Large intestine (tissue), 3 donors: ENCODE data around the gene CIAO2A. TPM values are rescaled to one million over a fixed set of nuclear protein-coding genes. Genes with fewer than 3 reads are reported as not detected.

ENCODE experiments used
- DNase-seq, 2 donors: peaks; one replicate each; pipeline versions ENCODE4 v3.0.0 to v3.0.0-alpha.2; 2013
- H3K27ac ChIP-seq: one replicate; pipeline ENCODE4 v1.5.1; 2013; ENCODE audit warnings: low read length
- H3K27me3 ChIP-seq: 2 replicates; pipeline ENCODE4 v1.6.1; 2013; ENCODE audit warnings: low read length; ENCODE audit not compliant: control insufficient read depth, insufficient read depth
- H3K36me3 ChIP-seq: 2 replicates; pipeline ENCODE4 v1.6.1; 2013; ENCODE audit warnings: low read length; ENCODE audit not compliant: control insufficient read depth, insufficient read depth
- H3K4me1 ChIP-seq: one replicate; pipeline ENCODE4 v1.6.1; 2013; ENCODE audit warnings: low read length; ENCODE audit not compliant: control insufficient read depth, insufficient read depth
- H3K4me3 ChIP-seq: one replicate; pipeline ENCODE4 v1.5.1; 2013; ENCODE audit warnings: low read length
- H3K9me3 ChIP-seq: one replicate; pipeline ENCODE4 v1.6.1; 2013; ENCODE audit warnings: mild to moderate bottlenecking, low read depth, low read length, moderate library complexity; ENCODE audit not compliant: control insufficient read depth
- WGBS: methylation state at CpG from one replicate; pipeline ENCODE4 v1.1.5; 2013; ENCODE audit warnings: low lambda C conversion rate; ENCODE audit not compliant: insufficient coverage; 5-methylcytosine and 5-hydroxymethylcytosine counted together
- polyA plus RNA-seq: library from polyadenylated mRNA; unstranded; fragments of 120-200 nt; gene quantifications from one replicate; pipeline ENCODE4 v1.2.1, GENCODE V29; 2013

Gene CIAO2A
- polyA plus RNA-seq, 1 donor: 99.9 TPM

DNA sequence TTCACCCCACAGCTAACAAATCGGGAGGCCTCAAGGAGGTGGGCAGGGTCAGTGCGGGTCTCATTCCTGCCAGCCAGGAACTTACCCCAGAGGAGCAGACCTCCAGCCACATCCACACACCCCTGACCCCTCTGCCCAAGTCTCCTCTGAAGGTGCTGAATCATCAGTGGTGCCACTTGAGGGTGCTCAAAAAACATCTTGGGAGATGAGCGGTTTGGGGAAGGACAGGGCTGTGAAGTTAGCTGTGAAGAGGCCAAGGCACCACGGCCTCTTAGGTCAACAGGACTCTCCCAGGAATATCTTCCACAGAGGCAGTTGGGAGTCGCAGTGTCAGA is 48.6 kb downstream of the CIAO2A start:
- Histone ChIP-seq H3K36me3 (no peaks in the 10 kb centered on the region), H3K9me3 (no peaks in the 10 kb centered on the region), H3K4me1 (peaks cover 15% of the 10 kb centered on the region), H3K27me3 (no peaks in the 10 kb centered on the region), H3K27ac (no peak overlapping the region), H3K4me3 (no peak overlapping the region)
- no peak for DNase-seq
- WGBS: no CpG with 5 or more reads among the region's 5 CpGs

DNA sequence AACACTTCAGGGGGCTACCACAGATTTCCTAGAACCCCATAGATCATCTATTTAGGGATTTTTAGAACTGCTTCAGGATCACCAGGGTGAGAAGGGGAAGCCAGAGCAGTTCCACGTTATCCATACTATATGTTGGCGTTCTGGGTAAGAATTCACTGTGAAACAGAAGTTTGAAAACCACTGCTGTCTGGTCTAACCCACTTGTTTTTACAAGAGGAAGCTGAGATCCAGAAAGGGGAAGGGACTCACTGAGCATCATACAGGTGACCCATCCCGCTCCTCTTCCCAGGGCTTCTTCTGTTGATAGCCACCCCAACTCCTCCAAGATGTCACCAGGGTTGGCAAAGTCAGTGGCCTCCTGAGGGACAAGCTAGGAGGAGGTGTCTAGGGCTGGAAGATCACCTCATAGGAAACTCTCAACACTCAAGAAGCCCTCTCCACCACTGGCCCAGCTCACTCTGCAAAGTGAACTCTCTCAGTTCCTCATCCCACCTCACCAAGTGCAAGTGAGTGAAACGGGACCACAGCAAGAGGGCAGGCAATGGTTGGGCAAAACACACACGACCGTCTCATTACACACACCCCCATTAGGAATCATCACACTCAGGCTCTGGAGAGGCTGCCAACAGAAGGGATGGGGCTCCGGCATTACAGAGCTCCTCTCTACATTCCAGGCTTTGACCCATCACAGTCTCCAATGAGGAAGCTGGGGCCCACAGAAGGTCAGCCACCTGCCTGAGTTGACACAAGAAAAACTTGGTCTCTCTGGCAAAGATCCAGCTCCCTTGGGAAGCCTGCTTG is 49.1 kb downstream of the CIAO2A start:
- WGBS: no CpG with 5 or more reads among the region's 7 CpGs
- no peaks in the 10 kb centered on the region for H3K9me3 ChIP-seq
- H3K4me1 ChIP-seq: peaks cover 15% of the 10 kb centered on the region
- H3K27me3 ChIP-seq: no peaks in the 10 kb centered on the region
- H3K36me3 ChIP-seq: peaks cover 4% of the 10 kb centered on the region
- DNase-seq: peak in 1 of 2 donors; percentile 54
- H3K27ac ChIP-seq: no peak overlapping the region
- H3K4me3 ChIP-seq: no peak overlapping the region

DNA sequence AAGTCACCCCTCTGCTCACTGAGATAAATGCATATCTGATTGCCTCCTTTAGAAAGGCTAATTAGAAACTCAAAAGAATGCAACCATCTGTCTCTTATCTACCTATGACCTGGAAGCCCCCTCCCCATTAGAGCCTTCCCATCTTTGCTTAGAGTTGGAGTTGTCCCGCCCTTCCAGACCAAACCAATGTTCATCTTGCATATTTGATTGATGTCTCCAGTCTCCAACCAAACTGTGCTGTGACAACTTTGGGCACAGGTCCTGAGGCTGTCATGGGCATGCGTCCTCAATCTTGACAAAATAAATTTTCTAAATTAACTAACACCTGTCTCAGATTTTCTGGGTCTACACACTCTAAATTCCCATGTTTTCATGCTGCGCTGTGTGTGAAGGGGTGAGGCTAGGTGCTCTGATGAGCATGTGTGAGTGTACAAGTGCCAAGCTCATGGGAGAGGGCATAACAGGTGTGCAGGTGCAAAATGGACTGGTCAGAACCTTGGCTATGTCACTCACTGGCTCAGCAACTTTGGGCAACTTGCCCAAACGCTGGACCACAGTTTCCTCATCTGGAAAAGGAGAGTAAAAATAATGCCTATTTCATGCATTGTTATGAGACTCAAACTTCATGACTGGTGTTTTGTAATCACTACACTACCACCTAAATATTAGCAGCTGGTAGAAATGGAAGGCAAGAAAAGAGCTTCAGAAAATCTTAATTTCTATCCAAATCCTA is 54.6 kb downstream of the CIAO2A start:
- Histone ChIP-seq H3K36me3 (peaks cover 20% of the 10 kb centered on the region), H3K27ac (no peak overlapping the region), H3K4me1 (no peaks in the 10 kb centered on the region), H3K27me3 (no peaks in the 10 kb centered on the region), H3K9me3 (no peaks in the 10 kb centered on the region), H3K4me3 (no peak overlapping the region)
- WGBS: no CpG with 5 or more reads among the region's 4 CpGs
- no peak for DNase-seq

DNA sequence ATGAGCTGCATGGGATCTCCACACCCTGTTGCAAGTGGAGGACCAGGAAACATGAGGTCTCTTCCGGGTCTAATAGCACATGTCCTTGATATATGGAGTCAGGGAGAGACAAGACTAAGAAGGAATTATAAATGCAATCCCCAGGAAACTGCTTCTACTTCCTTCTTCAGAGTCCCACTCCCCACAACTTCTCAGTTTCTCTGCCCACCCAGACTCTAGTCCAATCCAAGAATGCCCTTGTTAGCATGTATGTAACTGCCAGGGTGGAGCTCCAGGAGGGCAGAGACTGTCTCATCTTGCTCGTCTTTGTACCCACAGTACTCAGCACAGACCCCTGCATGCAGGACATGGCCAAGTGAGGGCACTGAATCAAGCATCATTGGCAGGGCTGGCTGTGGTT is 55.7 kb downstream of the CIAO2A start:
- Histone ChIP-seq H3K36me3 (peaks cover 20% of the 10 kb centered on the region), H3K9me3 (no peaks in the 10 kb centered on the region), H3K4me1 (no peaks in the 10 kb centered on the region), H3K27me3 (no peaks in the 10 kb centered on the region), H3K4me3 (no peak overlapping the region), H3K27ac (no peak overlapping the region)
- WGBS: no CpG with 5 or more reads among the region's 2 CpGs
- no peak for DNase-seq

DNA sequence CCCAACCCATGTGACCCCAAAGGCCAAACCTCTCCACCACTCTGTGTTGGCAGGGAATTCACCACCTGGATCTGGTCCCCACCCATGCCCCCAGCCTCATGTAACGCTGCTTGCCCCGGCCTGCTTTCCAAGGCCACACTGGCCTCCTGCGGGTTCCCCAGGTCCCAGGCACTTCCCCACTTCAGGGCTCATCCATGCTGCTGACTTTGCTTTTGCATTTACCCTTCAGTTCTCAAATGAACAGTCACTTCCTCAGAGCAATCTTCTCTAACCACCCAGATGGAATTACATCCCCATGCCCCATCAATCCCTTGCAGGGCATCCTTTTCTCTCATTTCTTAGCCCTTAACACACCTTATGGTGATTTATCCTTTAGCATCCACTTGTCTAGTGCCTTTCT is 56.5 kb downstream of the CIAO2A start:
- Histone ChIP-seq H3K36me3 (peaks cover 20% of the 10 kb centered on the region), H3K27me3 (no peaks in the 10 kb centered on the region), H3K9me3 (no peaks in the 10 kb centered on the region), H3K4me3 (no peak overlapping the region), H3K4me1 (no peaks in the 10 kb centered on the region), H3K27ac (no peak overlapping the region)
- no peak for DNase-seq
- WGBS: 100% methylated on average over 2 of the region's 3 CpGs

DNA sequence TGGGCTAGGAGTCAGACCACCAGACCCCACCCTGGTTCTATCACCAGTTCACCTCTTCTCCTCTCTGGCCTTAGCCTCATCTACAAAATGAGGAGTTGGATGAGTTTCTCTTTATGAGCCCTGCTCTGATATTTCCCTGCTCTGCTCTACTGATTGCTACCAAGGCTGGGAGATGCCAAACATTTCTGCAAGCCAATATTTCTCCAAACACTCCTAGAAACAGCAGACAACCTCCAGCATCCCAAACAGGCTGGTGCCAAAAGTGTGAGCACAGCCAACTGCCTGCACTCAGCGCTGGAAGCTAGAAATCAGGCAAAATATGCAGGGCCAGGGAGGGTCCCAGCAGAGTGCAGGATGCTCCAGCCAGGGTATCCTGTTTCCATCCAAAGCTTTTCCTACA is 58.1 kb downstream of the CIAO2A start:
- Histone ChIP-seq H3K9me3 (no peaks in the 10 kb centered on the region), H3K4me3 (no peak overlapping the region), H3K4me1 (no peaks in the 10 kb centered on the region), H3K36me3 (peaks cover 20% of the 10 kb centered on the region), H3K27ac (no peak overlapping the region), H3K27me3 (no peaks in the 10 kb centered on the region)
- WGBS: no CpG with 5 or more reads among the region's 1 CpG
- no peak for DNase-seq

DNA sequence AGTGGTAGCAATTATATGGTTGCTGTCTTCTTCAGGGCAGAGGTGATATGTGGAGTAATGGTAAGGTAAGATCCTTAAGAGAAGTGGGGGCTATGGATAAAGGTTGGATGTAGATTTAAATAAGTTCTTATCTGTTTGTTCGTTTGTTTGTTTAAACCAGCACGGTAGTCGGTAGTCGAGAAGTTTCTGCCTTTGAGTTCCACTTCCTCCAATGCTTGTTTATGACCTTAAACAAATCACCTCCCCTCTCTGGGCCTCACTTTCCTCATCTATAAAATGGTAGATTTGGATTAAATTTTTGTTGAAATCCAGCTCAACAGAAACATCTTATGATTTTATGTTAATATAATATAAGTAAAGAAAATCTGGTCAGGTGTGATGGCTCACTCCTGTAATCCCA is 59.1 kb downstream of the CIAO2A start:
- no peak for DNase-seq

DNA sequence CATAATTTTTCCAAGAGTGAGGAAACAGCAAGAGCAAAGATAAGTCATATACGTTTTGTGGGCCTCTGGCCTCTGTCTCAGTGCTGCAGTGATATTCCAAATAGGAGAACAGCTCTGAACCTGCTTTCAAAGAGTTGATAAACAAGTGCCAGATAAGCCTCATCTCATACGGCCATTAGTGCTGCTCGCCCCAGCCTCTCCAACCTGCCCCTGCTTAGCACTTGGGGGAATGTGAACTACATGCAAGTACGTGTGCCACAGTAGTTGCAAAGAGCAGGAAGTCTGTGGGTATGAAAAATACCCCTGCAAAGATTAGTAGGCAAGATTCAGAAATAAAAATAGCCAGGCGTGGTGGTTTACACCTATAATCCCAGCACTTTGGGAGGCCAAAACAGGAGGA is 61.3 kb downstream of the CIAO2A start:
- no peaks in the 10 kb centered on the region for H3K4me1 ChIP-seq
- no peaks in the 10 kb centered on the region for H3K27me3 ChIP-seq
- no CpG with 5 or more reads among the region's 5 CpGs for WGBS
- H3K9me3 ChIP-seq: no peaks in the 10 kb centered on the region
- peaks cover 2% of the 10 kb centered on the region for H3K36me3 ChIP-seq
- H3K27ac ChIP-seq: no peak overlapping the region
- H3K4me3 ChIP-seq: no peak overlapping the region
- no peak for DNase-seq

More for the DNA sequence above, 59.1 kb downstream of the CIAO2A start:
- Histone ChIP-seq H3K36me3 (peaks cover 17% of the 10 kb centered on the region), H3K27me3 (no peaks in the 10 kb centered on the region), H3K9me3 (no peaks in the 10 kb centered on the region), H3K4me1 (no peaks in the 10 kb centered on the region), H3K4me3 (no peak overlapping the region), H3K27ac (no peak overlapping the region)
- WGBS: no CpG with 5 or more reads among the region's 4 CpGs

DNA sequence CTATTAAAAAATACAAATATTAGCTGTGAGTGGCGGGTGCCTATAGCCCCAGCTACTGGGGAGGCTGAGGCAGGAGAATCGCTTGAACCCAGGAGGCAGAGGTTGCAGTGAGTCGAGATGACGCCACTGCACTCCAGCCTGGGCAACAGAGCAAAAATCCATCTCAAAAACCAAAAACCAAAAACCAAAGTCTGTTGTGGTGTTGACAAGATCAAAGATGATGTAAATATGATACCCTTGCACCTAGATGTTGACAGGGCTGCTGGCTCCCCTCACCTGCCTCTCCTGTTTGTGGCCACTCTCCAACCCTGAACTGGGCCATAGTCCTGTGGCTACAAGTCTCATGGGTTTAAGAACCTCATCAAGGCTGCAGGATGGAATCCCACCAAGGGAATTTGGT is 63.5 kb downstream of the CIAO2A start:
- WGBS: no CpG with 5 or more reads among the region's 4 CpGs
- H3K36me3 ChIP-seq: no peaks in the 10 kb centered on the region
- H3K4me1 ChIP-seq: peaks cover 2% of the 10 kb centered on the region
- H3K27me3 ChIP-seq: no peaks in the 10 kb centered on the region
- no peak overlapping the region for H3K4me3 ChIP-seq
- H3K27ac ChIP-seq: no peak overlapping the region
- H3K9me3 ChIP-seq: no peaks in the 10 kb centered on the region
- DNase-seq: no peak

DNA sequence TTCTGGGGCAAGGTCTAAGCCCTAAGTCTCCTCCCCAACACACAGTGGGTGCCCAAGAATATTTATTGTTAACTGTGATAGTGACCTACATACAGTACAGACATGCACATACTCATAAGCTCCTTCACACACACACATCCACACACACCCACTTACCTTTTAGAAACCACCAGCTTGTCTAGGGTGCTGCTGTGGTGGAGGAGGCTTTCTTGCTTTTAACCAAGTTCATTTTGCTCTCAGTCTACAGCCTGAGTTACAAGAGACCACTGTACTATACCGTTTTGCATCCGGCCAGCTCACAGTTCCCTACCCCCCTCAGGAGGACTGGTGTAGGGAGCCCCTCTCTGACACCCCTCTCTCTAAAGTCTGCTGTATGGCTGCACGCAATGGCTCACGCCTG is 64.0 kb downstream of the CIAO2A start:
- no peak overlapping the region for H3K4me3 ChIP-seq
- H3K4me1 ChIP-seq: peaks cover 2% of the 10 kb centered on the region
- H3K27me3 ChIP-seq: no peaks in the 10 kb centered on the region
- no peaks in the 10 kb centered on the region for H3K9me3 ChIP-seq
- no peaks in the 10 kb centered on the region for H3K36me3 ChIP-seq
- WGBS: no CpG with 5 or more reads among the region's 4 CpGs
- DNase-seq: no peak
- H3K27ac ChIP-seq: no peak overlapping the region
